HG02981 (cell line): ENCODE measurements around the gene ZNF564.
"Not testable (repeated sequence)": the region's sequence is repeated elsewhere in the genome, so short reads cannot be mapped to it uniquely, and the experiment has no call there.

Experiments used
- ATAC-seq: cut with Tn5 transposase; IDR thresholded peaks from one replicate; pipeline ENCODE4 v1.9.1; 2021; ENCODE audit warnings: mild to moderate bottlenecking, moderate library complexity; ENCODE audit not compliant: unreplicated experiment

The ZNF564 gene

GRCh38 chr19:12551060-12551832 lies at the start of gene ZNF564:
Gene ZNF564 (minus strand): TSS chr19:12551482. CDS start chr19:12551332, 150 bp downstream.
- ATAC-seq, result peak; percentile 98

DNA sequence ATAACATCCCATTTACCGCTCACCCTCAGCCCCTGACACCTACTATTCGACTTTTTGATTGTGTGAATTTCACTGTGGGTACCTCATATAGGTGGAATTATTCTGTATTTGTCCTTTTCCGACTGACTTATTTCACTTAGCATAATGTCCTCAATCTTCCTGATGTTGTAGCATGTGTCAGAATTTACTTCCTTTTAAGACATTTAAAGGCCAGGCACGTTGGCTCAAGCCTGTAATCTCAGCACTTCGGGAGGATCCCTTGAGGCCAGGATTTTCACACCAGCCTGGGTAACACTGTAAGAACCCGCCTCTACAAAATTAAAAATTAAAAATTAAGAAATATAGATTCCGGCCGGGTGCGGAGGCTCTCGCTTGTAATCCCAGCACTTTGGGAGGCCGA lies 46.3 kb upstream of the ZNF564 start:
- ATAC-seq, result no peak

DNA sequence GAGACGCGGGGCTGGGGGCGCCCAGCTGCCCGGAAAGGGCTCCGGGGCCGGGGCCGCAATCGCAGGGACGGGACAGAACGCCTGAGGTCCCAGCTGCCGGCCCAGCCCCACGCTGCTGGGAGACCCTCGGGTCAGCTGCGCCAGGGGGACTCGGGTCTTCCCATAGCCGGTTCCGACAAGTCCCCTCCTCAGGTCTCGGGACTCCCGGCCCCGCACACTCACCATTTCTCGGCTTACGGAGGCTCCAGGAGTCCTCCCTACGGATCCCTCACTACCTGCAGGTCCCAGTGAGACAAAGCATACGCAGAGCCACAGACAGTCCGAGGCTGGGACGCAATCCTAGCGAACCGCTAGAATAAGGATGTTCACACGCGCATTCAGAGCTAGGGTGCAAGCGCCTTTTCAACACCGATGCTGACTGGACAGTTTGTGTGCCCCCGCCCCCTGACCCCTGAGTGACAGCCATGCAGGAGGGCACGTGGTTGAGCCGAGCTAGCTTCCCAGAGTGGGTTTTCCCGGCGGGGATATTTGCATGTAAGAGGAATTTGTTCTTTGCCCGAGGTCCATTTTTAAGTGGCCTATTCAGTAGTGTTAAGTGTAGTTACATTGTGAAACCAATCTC lies 45.8 kb upstream of the ZNF564 start:
- no peak for ATAC-seq

DNA sequence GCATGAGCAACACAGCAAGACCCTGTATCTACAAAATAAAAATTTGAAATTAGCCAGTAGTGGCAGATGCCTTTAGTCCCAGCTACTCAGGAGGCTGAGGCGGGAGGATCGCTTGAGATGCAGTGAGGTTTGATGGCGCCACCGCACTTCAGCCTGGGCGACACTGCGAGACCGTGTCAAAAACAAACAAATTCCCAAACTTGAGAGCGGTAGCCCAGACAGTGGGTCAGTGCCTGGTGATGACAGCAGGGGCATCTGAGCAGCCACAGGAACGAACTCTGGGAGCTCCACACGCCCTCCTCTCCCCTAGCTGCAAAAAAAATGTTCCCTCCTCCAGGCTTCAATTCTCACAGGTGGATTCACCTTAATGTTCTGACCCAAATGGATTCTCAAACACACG lies 45.2 kb upstream of the ZNF564 start:
- no peak for ATAC-seq

- no peak for ATAC-seq
Observed at GRCh38 chr19:12581100-12581499, 29.8 kb upstream of the ZNF564 start.

DNA sequence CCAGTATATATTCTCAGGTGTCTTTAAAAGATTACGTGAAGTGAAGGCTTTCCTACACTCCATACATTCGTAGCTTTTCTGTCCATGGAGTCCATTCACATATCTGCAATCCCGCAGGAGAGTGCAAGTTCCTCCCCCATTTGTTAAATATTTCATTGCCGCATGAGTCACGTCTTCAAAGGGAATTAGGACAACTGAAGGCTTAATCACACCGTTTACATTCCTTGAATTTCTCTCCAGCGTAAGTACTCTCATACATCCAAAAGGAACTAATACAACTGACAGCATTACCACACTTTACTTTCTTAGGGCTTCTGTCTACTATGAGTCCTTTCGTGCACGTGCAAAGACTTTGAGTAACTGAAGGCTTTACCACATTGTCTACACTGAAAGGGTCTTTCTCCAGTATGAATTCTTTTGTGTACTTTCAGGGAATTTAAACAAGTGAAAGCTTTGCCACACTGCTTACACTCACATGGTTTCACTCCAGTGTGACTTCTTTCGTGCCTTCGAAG lies 29.0 kb upstream of the ZNF564 start:
- no peak for ATAC-seq

GRCh38 chr19:12578641-12579040 lies 27.4 kb upstream of the ZNF564 start:
- ATAC-seq, result no peak

DNA sequence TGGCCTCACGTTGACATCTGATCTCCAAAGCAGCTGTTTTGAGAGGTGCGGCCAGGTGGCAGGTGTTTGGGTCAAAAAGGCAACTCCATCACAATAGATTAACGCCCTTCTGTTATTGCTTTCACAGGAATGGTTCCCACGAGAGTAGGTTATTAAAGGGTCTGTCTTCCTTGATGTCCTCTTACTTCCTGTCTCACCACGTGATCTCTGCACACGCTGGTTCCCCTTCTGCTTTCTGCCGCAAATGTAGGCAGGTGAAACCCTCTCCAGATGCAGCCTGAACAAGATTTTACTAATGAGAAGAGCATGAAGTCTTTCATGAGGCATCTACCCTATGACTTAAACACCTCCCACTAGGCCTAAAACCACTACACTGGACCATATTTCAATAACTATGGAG lies 22.8 kb upstream of the ZNF564 start:
- ATAC-seq, result no peak

DNA sequence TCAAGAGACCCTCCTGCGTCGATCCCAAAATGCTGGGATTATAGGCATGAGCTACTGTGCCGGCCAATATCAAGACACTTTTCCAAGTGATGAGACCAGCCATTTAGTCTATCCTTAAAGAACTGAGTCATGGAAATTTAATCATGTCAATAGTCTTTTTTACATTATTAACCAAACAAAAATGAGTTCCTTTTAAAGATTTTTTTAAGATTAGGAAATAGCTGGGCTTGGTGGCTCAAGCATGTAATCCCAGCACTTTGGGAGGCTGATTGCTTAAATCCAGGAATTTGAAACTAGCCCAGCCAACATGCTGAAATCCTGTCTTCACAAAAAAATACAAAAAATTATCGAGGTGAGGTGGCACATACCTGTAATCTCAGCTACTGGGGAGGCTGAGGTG lies 16.7 kb upstream of the ZNF564 start:
- ATAC-seq, result no peak

DNA sequence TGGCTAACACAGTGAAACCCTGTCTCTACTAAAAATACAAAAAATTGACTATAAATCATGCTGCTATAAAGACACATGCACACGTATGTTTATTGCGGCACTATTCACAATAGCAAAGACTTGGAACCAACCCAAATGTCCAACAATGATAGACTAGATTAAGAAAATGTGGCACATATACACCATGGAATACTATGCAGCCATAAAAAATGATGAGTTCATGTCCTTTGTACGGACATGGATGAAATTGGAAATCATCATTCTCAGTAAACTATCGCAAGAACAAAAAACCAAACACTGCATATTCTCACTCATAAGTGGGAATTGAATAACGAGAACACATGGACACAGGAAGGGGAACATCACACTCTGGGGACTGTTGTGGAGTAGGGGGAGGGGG lies 15.1 kb upstream of the ZNF564 start:
- not testable (repeated sequence) for ATAC-seq

DNA sequence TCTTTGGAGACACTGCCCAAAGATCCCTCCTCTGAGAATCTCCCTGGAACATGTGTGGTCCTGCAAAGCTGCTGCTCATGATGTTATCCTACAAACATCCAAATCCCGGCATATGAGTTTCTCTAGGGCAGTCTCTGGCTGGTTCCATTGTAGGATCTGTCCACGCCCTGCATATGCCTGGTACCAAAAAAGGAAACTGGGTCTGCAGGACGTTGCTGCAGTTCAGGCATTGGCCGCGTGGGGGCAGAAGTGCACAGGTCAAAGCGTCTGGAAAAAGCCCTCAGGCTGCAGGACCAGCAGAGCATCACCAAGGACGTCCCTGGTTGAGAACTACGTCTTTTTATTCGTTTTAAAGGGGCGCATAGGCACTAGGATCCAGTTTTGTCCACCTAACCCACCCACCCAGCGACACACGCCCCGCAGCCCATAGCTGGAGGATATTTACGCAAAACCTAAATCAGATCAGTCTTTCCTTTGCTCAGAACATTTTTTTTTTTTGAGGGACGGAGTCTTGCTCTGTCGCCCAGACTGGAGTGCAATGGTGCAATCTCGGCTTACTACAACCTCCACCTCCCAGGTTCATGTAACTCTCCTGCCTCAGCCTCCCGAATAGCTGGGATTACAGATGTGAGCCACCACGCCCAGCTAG lies 12.9 kb upstream of the ZNF564 start:
- ATAC-seq, result no peak

DNA sequence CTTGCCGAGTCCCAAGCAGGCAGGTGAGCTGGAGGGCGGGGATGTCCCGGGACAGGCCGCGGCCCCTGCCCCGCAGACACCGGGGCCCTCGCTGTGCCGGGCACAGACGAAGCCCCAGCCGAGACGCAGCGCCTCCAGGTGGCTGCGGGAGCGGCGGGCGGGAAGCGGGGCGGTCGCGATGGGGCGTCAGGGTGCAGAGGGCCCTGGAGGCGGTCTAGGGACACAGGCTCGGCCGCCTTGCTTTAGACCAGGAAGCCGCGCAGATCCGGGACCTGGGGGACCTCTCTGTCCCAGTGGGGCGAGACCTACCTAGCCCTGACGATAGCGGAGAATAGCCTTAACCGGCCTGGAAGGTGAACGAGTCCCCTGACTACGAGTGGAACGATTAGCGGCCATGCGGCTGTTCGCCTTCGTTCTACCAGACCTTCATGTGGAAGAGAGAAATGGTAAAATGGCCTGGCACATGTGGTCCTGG lies 4.2 kb upstream of the ZNF564 start:
- ATAC-seq, result no peak

GRCh38 chr19:12546903-12547302 lies 4.4 kb downstream of the ZNF564 start:
- no peak for ATAC-seq

DNA sequence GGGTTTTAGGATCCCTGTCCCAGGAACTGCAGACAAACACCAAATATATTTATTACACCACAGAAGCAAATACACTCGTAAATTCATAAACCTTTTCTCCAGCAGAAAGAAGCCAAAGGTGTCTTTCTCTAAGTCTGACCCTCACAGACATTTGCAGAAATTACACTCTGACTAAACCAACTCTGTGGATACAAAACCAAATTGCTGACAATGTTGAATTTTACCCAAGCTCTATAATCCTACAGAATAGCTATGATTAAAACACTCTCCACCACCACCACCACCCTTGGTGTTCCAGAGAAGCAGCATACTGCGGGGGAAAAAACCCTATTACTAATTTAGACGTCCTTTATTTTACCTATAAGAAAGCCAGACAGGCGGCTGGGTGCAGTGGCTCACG lies 5.2 kb downstream of the ZNF564 start:
- ATAC-seq, result no peak

DNA sequence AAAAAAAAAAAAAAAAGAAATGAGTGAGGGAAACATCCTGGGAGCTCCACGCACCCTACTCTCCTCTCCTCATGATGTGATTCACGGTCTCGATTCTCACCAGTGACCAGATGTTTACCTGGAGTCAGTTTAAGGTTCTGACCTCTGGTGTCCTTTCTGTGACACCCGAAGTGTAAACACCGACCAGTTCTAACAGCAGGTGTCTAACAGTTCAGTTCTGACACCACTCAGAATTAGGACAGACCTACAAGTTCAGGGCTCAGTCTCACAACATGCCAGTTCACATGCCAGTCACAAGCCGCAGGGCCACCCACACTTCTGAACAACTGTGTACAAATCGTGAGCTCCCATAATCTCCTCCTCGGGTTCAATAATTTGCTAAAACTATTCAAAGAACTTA lies 6.0 kb downstream of the ZNF564 start:
- ATAC-seq, result no peak

DNA sequence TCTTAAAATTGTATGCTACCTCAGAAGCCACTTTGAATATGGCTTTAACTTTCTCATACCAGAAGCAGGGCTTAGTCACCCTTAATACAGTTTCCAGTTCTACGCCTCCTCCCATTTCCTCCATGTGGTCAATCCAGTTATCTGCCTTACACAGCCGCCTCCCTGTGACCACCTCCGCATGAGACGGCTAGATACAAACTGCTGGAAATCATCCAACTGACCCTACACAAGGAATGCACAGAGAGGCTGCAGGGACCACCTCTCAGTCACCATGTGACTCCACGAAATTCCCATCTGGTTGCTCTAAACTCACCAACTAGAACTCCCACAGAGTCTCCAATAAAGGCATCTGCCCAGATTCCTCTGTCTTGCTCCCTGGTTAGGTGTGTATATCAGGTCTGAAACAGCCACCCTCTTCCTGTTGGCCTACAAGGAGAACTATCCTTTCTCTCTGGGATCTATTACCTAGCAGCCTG lies 6.8 kb downstream of the ZNF564 start:
- ATAC-seq, result no peak

DNA sequence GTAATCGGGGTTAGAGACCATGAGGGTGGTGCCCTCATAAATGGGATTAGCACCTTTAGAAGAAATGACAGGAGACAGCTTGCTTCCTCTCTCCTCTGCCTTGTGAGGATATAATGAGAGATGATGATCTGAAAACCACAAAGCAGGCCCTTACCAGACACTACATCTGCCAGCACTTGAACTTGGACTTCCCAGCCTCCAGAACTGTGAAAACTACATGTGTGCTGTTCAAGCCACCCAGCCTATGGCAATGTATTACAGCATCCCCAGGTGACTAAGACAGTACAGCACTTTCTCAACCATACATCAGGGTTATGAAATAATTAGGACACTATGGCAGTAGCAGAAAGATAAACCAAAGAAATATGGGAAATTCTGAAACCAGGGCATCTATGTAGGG lies 7.4 kb downstream of the ZNF564 start:
- ATAC-seq, result no peak

GRCh38 chr19:12527034-12527836 lies 24.0 kb downstream of the ZNF564 start:
- no peak for ATAC-seq

DNA sequence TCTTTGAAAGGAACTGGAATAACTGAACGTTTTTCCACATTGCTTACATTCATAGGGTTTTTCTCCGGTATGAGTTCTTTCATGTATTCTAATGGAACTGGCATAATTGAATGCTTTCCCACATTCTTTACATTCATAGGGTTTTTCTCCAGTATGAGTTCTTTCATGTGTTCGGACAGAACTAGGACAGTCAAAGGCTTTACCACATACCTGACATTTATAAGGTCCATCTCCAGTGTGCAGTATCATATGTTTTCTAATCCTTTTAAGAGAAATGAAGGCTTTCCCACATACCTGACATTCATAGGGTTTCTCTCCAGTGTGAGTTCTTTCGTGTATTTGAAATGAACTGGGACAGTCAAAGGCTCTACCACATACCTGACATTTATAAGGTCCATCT lies 24.7 kb downstream of the ZNF564 start:
- ATAC-seq, result no peak

GRCh38 chr19:12521996-12522395 lies 29.3 kb downstream of the ZNF564 start:
- no peak for ATAC-seq

GRCh38 chr19:12513531-12514061 lies 37.7 kb downstream of the ZNF564 start:
- no peak for ATAC-seq
